PC-9 (cell line): ENCODE results near the gene PTCD1. TPM values are rescaled to one million over a fixed set of nuclear protein-coding genes. Genes with fewer than 3 reads are reported as not detected.

Experiments used
- BruUV-seq: library from RNA; stranded (reverse); fragments of 400-500 nt; replicated peaks from 2 replicates; lab custom pipeline; 2021; lab: Mats Ljungman, UMichigan
- CTCF ChIA-PET: fragments of 300-600 bp; sonication (Branson Sonifier 250); formaldehyde crosslinking; loops from one replicate; lab custom pipeline; 2022; ENCODE audit warnings: antibody characterized with exemption; lab: Charles Lee
- POLR2A ChIA-PET: fragments of 300-600 bp; sonication (Branson Sonifier 250); formaldehyde crosslinking; loops from one replicate; lab custom pipeline; 2022; ENCODE audit warnings: antibody characterized with exemption; ENCODE audit not compliant: unreplicated experiment; lab: Charles Lee
- DNase-seq, 2 experiments: peaks; one replicate each; pipeline versions ENCODE4 v3.0.0 to v3.0.0-alpha.2; 2015 to 2022; ENCODE audit warnings: mixed read lengths in 1 of 2
- H2AFZ ChIP-seq: fragments of 200-600 bp; sonication (generic); 2 replicates; pipeline ENCODE4 v1.8.1; 2017; ENCODE audit warnings: antibody characterized with exemption
- H3F3A ChIP-seq: fragments of 200-600 bp; sonication (generic); 2 replicates; pipeline ENCODE4 v1.8.1; 2017; ENCODE audit warnings: antibody characterized with exemption, mild to moderate bottlenecking, low read depth; ENCODE audit not compliant: insufficient read depth
- H3K27ac ChIP-seq: fragments of 200-600 bp; sonication (generic); 2 replicates; pipeline ENCODE4 v1.6.1; 2016; ENCODE audit warnings: mixed run types
- H3K27me3 ChIP-seq: fragments of 200-600 bp; sonication (generic); 2 replicates; pipeline ENCODE4 v1.6.1; 2016; ENCODE audit warnings: low read depth, mixed run types; ENCODE audit not compliant: insufficient read depth
- H3K36me3 ChIP-seq: fragments of 200-600 bp; sonication (generic); 2 replicates; pipeline ENCODE4 v1.6.1; 2016; ENCODE audit warnings: low read depth, mixed run types
- H3K4me1 ChIP-seq: fragments of 200-600 bp; sonication (generic); replicated peaks from 2 replicates; pipeline ENCODE4 v1.6.1; 2016; ENCODE audit warnings: mixed run types; ENCODE audit not compliant: insufficient read depth
- H3K4me2 ChIP-seq: fragments of 200-600 bp; sonication (generic); 2 replicates; pipeline ENCODE4 v1.6.1; 2017; ENCODE audit warnings: mixed run types
- H3K4me3 ChIP-seq: fragments of 200-600 bp; sonication (generic); 2 replicates; pipeline ENCODE4 v1.6.1; 2016; ENCODE audit warnings: mixed run types
- H3K79me2 ChIP-seq: fragments of 200-600 bp; sonication (generic); 2 replicates; pipeline ENCODE4 v1.6.1; 2017; ENCODE audit warnings: low read depth, mixed run types
- H3K9me2 ChIP-seq: fragments of 200-600 bp; sonication (generic); 2 replicates; pipeline ENCODE4 v1.8.1; 2017; ENCODE audit warnings: mild to moderate bottlenecking; ENCODE audit not compliant: insufficient read depth
- H3K9me3 ChIP-seq: fragments of 200-600 bp; sonication (generic); 2 replicates; pipeline ENCODE4 v1.8.1; 2016; ENCODE audit warnings: low read depth; ENCODE audit not compliant: insufficient read depth
- H4K20me1 ChIP-seq: fragments of 200-600 bp; sonication (generic); 2 replicates; pipeline ENCODE4 v1.8.1; 2017; ENCODE audit not compliant: insufficient read depth
- EZH2 ChIP-seq: fragments of 200-600 bp; sonication (generic); IDR thresholded peaks from 2 replicates; pipeline ENCODE4 v1.8.0; 2017; ENCODE audit warnings: antibody characterized with exemption, low read depth
- intact Hi-C: fragments of 100-400 bp; cut with micrococcal nuclease; formaldehyde crosslinking; loops from one replicate; pipeline ENCODE4 v1.10.0; 2022; ENCODE audit not compliant: unreplicated experiment
- total RNA-seq: library from RNA; stranded (reverse); gene quantifications from 2 replicates; pipeline ENCODE4 v1.2.3, GENCODE V29; 2021
- TF ChIP-seq, protein P1 (sequence below): fragments of 200-600 bp; sonication (generic); conservative IDR thresholded peaks from 2 replicates; pipeline ENCODE4 v1.6.1; 2017; ENCODE audit warnings: mixed run types, antibody characterized with exemption, mild to moderate bottlenecking, moderate library complexity

PTCD1 gene
- total RNA-seq, 1 experiment from 2014 or later = 8.0 TPM

DNA sequence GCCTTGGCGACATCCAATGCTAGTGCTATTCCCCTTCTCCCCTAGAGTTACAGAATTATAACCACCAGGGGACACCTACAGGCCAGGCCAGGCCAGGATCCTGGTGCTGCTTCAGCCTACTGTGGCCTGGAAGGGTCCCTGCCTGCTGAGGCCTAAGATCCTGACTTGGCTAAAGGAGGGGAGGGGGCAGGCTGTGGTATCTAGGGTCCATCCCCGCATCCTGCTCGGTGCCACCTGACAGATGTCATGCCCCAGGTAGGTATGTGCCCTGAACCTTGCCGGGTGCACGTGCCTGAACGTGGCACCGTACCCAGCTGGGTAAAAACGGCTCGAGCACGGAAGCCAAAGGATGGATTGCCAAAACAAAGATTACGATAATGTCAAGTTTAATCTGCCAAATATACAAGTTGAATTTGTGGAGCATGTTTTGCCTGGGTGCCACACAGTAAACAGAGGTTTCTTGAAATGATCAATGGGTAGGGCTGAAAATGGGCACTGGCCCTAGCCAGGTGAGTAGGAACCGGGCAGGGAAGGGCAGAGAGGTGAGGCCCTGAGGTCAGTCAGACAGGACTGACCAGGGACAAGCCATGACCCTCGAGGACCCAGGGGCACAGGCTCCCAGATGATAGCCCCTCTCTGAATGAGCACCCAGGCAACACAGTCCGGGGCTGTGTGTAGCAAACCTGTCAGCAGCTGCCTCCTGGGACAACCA, 42.8 kb downstream of the PTCD1 start:
- no peaks in the 10 kb centered on the region for H3K9me2 ChIP-seq
- no peaks in the 10 kb centered on the region for H3K27me3 ChIP-seq
- no peaks in the 10 kb centered on the region for H3K79me2 ChIP-seq
- no peaks in the 10 kb centered on the region for H3K9me3 ChIP-seq
- TF ChIP-seq, protein P1, sequence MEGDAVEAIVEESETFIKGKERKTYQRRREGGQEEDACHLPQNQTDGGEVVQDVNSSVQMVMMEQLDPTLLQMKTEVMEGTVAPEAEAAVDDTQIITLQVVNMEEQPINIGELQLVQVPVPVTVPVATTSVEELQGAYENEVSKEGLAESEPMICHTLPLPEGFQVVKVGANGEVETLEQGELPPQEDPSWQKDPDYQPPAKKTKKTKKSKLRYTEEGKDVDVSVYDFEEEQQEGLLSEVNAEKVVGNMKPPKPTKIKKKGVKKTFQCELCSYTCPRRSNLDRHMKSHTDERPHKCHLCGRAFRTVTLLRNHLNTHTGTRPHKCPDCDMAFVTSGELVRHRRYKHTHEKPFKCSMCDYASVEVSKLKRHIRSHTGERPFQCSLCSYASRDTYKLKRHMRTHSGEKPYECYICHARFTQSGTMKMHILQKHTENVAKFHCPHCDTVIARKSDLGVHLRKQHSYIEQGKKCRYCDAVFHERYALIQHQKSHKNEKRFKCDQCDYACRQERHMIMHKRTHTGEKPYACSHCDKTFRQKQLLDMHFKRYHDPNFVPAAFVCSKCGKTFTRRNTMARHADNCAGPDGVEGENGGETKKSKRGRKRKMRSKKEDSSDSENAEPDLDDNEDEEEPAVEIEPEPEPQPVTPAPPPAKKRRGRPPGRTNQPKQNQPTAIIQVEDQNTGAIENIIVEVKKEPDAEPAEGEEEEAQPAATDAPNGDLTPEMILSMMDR = no peak
- TF ChIP-seq EZH2 = no peak
- no peak overlapping the region for H3K4me3 ChIP-seq
- ChIA-PET POLR2A (no interaction called here), CTCF (no interaction called here)
- H3K27ac ChIP-seq = no peak overlapping the region
- no peak overlapping the region for H2AFZ ChIP-seq
- intact Hi-C loops = no loop called here
- H3K4me1 ChIP-seq = no peaks in the 10 kb centered on the region
- DNase-seq = no peak
- BruUV-seq = TSS peak; percentile 50
- peaks cover 28% of the 10 kb centered on the region for H3K36me3 ChIP-seq
- peaks cover 43% of the 10 kb centered on the region for H3F3A ChIP-seq
- H4K20me1 ChIP-seq = peaks cover 31% of the 10 kb centered on the region
- no peak overlapping the region for H3K4me2 ChIP-seq

GRCh38 chr7:99394188-99394502, 44.5 kb downstream of the PTCD1 start:
- Histone ChIP-seq H3K27me3 (no peaks in the 10 kb centered on the region), H3K9me2 (no peaks in the 10 kb centered on the region), H3K4me1 (no peaks in the 10 kb centered on the region), H4K20me1 (peaks cover 28% of the 10 kb centered on the region), H3K4me3 (no peak overlapping the region), H3K4me2 (no peak overlapping the region), H3K79me2 (no peaks in the 10 kb centered on the region), H3K27ac (no peak overlapping the region), H2AFZ (no peak overlapping the region), H3F3A (peaks cover 34% of the 10 kb centered on the region), H3K9me3 (no peaks in the 10 kb centered on the region), H3K36me3 (peaks cover 20% of the 10 kb centered on the region; the same call in 1 of the 2 replicates)
- intact Hi-C loops = no loop called here
- no peak for TF ChIP-seq EZH2
- TF ChIP-seq, protein P1 = no peak
- BruUV-seq = no TSS peak
- CTCF ChIA-PET = interaction anchor here (0.6 kb wide), 1 partner anchor 24 kb away, joined by 13 read pairs; no protein-coding TSS in a partner anchor
- POLR2A ChIA-PET = no interaction called here
- no peak for DNase-seq

DNA sequence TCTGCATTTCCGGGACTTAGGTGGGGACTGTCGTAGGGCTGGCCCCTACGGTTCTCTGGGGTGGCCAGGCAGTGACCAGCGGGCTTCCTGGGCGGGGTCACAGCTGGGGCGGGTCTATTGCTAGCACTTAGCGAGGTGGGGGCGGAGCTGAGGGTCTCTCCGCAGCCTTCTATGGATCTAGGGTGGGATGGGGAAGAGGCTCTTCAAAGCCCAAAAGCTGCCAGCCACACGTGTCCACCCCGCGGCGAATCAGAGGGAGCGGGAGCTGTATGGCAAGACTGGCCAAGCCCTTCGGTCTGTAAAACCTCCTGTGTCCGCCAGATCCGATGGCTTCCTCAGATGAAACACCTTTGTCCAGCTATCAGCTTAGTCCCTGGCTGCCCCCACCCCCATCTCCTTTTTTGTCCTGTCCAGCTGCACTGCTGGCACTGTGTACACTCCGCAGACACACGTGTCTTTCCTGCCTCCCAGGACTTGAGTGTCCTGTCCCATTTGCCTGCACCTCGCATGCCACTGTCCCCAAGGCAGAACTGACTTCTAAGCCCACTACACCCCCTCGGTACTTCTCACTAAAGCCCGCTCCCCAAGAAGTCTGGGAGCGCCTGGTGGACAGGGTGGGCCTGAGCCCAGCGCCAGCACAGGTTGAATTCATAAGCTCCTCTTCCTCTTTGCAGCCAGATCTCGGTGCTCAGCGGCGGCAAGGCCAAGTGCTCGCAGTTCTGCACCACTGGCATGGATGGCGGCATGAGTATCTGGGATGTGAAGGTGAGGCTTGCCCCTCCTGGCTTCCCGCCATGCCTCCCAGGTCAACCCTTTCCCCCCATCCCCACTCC, 45.0 kb downstream of the PTCD1 start:
- H3K36me3 ChIP-seq = peaks cover 15% of the 10 kb centered on the region; the same call in 1 of the 2 replicates
- BruUV-seq = no TSS peak
- H4K20me1 ChIP-seq = peaks cover 23% of the 10 kb centered on the region
- TF ChIP-seq, protein P1 = no peak
- TF ChIP-seq EZH2 = no peak
- ChIA-PET POLR2A (no interaction called here), CTCF (interaction anchor here (0.5 to 0.6 kb wide), 2 partner anchors 18 to 23 kb away, joined by 3 to 13 read pairs; no protein-coding TSS in a partner anchor)
- no peaks in the 10 kb centered on the region for H3K9me2 ChIP-seq
- no peaks in the 10 kb centered on the region for H3K9me3 ChIP-seq
- no peak overlapping the region for H3K27ac ChIP-seq
- intact Hi-C loops = no loop called here
- DNase-seq = no peak
- no peak overlapping the region for H3K4me3 ChIP-seq
- peaks cover 34% of the 10 kb centered on the region for H3F3A ChIP-seq
- no peaks in the 10 kb centered on the region for H3K27me3 ChIP-seq
- no peak overlapping the region for H3K4me2 ChIP-seq
- H3K4me1 ChIP-seq = no peaks in the 10 kb centered on the region
- H2AFZ ChIP-seq = no peak overlapping the region
- no peaks in the 10 kb centered on the region for H3K79me2 ChIP-seq
